Measurements from ENCODE around the gene RABGAP1L.

DNA sequence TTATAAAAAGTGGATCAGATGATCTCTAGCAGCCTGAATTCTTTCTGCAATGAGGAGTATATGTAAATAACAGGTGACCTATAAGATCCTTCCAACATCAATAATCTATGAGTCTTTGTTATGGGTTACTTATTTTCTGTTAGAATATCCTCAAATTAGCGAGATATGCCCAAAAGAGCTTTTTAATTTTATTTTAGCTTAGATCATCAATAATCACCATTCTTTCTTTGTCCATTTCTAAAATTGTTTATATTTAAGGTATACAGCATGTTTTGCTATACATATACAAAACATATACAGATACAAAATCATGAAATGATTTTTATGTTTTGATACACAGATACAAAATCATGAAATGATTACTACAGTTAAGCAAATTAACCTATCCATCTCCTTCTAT, 11.8 kb downstream of the RABGAP1L start:
- TF ChIP-seq TAF1 (IDR thresholded peaks at IDR 0.05; ENCODE audit: low read depth, low read length), result no peak
- no peak for TF ChIP-seq POLR2A (IDR thresholded peaks at IDR 0.05; ENCODE audit: low read depth, low read length)
- no peak for TF ChIP-seq POLR2AphosphoS5 (IDR thresholded peaks at IDR 0.05; ENCODE audit: low read depth, low read length)
